ENCODE data around the gene ZKSCAN1. TPM values are rescaled to one million over a fixed set of nuclear protein-coding genes. Genes with fewer than 3 reads are reported as not detected.

ZKSCAN1 gene
- 39.4 and 44.3 TPM in 2 replicates for total RNA-seq

GRCh38 chr7:100015232-100016214 is at the start of gene ZKSCAN1:
Gene ZKSCAN1, plus strand, starts transcription at chr7:100015596. Its CDS starts 7,911 bp downstream, at chr7:100023507.

GRCh38 chr7:99975782-99976521 is 39.4 kb upstream of the ZKSCAN1 start, which contains the start of gene AZGP1:
Gene AZGP1, minus strand, starts transcription at chr7:99976031. Its CDS starts 11 bp downstream, at chr7:99976020.

GRCh38 chr7:100049441-100050291 is 34.3 kb downstream of the ZKSCAN1 start, which contains the start of gene ZSCAN21:
Gene ZSCAN21, plus strand, starts transcription at chr7:100049774. Its CDS starts 7,233 bp downstream, at chr7:100057007.

DNA sequence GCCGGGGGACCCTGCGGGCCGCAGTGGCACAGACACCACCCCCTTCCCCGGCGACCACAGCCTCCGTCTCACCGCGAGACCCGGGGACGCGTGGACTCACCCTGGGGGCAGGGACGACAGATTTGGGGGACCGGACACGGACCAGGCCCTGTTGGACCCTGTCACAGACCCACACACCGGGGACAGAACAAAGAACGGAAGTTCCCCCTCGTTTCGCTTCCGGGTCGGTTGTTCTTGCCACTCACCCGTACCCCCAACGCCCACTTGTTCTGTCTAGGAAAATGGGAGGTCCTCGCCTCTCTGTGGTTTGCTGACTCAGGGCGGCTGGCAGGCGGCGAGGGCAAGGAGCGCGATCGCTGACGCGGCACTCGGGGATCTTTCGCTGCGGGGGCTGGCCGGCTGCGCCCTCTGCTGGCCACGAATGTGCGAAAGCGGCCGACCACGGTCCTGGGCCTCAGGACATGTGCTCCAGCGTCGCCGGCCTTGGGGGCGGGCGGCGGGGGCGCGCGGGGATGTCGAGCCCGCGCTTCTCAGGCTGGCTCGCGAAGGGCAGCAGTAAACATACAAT is 66.2 kb downstream of the ZKSCAN1 start, which contains the start of gene ZNF3:
Gene ZNF3 (minus strand): TSS at position 189 of the 568 bp plus-strand sequence. CDS start 4,366 bp downstream, outside the sequence.

DNA sequence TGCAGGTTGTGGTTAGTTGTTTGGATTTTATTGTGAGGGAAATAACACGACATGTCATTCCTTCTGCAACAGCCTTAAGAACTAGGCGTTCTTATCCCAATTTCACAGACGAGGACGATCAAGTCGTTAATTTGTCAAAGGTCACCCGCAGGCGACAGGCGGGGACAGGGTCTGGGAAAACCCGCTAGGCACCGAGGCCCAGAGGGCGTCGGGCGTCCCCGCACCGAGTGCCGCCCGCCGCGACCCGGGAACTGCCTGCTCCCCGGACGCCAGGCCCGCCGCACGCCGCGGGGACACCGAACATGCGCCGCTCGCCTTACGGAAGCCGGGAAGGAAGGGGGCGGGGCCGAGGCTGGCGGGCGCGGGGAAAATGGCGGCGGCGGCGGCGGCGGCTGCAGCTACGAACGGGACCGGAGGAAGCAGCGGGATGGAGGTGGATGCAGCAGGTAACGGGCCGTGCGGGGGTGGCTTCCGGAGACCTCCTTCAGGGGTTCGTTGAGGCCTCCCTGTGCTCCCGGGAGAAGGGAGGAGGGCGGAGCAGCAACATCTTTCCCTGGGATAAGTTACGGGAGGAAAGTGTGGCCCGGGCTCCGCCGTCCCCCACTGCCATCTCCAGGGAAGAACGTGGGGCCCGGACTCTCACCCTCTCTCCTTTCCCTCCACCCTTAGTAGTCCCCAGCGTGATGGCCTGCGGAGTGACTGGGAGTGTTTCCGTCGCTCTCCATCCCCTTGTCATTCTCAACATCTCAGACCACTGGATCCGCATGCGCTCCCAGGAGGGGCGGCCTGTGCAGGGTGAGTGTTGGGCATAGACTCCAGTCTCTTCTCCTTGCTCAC is 73.4 kb downstream of the ZKSCAN1 start, which contains the start of gene COPS6:
Gene COPS6 (plus strand): TSS at position 349 of the 837 bp plus-strand sequence. CDS start 22 bp downstream, at position 371.

Other genes starting within 250 kb of the ZKSCAN1 start
- under 0.01 and 0.21 TPM in 2 replicates for gene CYP3A4, start 231.4 kb upstream of the ZKSCAN1 start, total RNA-seq
- gene CYP3A43, start 187.6 kb upstream of the ZKSCAN1 start, total RNA-seq: not detected in 2 replicates
- gene OR2AE1, start 138.6 kb upstream of the ZKSCAN1 start, total RNA-seq: not detected in 2 replicates
- 21.4 and 40.1 TPM in 2 replicates for gene TRIM4, start 96.1 kb upstream of the ZKSCAN1 start, total RNA-seq
- gene GJC3, start 86.0 kb upstream of the ZKSCAN1 start, total RNA-seq: 0.24 and 0.64 TPM in 2 replicates
- 0.21 and 0.48 TPM in 2 replicates for gene AZGP1, start 39.6 kb upstream of the ZKSCAN1 start, total RNA-seq
- 7.7 and 10.9 TPM in 2 replicates for gene ZSCAN21, start 34.2 kb downstream of the ZKSCAN1 start, total RNA-seq
- gene ZNF3, start 66.1 kb downstream of the ZKSCAN1 start, total RNA-seq: 16.0 and 33.5 TPM in 2 replicates
- 35.7 and 53.5 TPM in 2 replicates for gene COPS6, start 73.4 kb downstream of the ZKSCAN1 start, total RNA-seq
- 21.3 and 34.5 TPM in 2 replicates for gene MCM7, start 85.8 kb downstream of the ZKSCAN1 start, total RNA-seq
- gene AP4M1, start 86.0 kb downstream of the ZKSCAN1 start, total RNA-seq: 16.6 and 30.6 TPM in 2 replicates
- 25.8 and 34.3 TPM in 2 replicates for gene TAF6, start 103.8 kb downstream of the ZKSCAN1 start, total RNA-seq
- 3.0 and 4.8 TPM in 2 replicates for gene CNPY4, start 104.0 kb downstream of the ZKSCAN1 start, total RNA-seq
- 1.3 and 1.7 TPM in 2 replicates for gene MBLAC1, start 111.4 kb downstream of the ZKSCAN1 start, total RNA-seq
- 55.4 and 59.5 TPM in 2 replicates for gene LAMTOR4, start 133.3 kb downstream of the ZKSCAN1 start, total RNA-seq
- 3.1 and 4.0 TPM in 2 replicates for gene TRAPPC14, start 143.1 kb downstream of the ZKSCAN1 start, total RNA-seq
- gene GAL3ST4, start 153.0 kb downstream of the ZKSCAN1 start, total RNA-seq: 0.43 and 0.72 TPM in 2 replicates
- 2.2 and 3.0 TPM in 2 replicates for gene GPC2, start 161.8 kb downstream of the ZKSCAN1 start, total RNA-seq
- 0.72 and 1.3 TPM in 2 replicates for gene STAG3, start 162.3 kb downstream of the ZKSCAN1 start, total RNA-seq
- gene PVRIG, start 204.4 kb downstream of the ZKSCAN1 start, total RNA-seq: not detected in 2 replicates

Data from tracheal epithelial cell (primary cell).